Measurements from ENCODE around the gene GPATCH8.

DNA sequence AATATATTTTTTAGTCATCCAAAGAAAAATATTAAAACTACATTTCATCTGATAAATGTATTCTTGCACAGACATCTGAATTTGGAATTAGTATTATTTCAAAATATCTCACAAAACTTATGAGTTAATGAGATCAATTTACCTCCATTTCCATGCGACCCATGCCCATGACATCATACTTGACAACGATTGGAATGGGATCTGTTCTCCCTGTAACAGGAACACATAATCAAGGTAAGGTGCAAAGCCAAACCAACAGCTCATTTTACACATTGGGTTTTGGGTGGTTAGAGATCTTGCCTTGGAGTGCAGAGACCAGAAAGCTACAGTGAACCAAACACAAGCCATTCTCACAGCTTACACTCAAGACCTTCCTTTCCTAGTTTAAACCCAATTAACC, 66.9 kb downstream of the GPATCH8 start:
- TF ChIP-seq, protein P1, sequence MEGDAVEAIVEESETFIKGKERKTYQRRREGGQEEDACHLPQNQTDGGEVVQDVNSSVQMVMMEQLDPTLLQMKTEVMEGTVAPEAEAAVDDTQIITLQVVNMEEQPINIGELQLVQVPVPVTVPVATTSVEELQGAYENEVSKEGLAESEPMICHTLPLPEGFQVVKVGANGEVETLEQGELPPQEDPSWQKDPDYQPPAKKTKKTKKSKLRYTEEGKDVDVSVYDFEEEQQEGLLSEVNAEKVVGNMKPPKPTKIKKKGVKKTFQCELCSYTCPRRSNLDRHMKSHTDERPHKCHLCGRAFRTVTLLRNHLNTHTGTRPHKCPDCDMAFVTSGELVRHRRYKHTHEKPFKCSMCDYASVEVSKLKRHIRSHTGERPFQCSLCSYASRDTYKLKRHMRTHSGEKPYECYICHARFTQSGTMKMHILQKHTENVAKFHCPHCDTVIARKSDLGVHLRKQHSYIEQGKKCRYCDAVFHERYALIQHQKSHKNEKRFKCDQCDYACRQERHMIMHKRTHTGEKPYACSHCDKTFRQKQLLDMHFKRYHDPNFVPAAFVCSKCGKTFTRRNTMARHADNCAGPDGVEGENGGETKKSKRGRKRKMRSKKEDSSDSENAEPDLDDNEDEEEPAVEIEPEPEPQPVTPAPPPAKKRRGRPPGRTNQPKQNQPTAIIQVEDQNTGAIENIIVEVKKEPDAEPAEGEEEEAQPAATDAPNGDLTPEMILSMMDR (conservative IDR thresholded peaks at IDR 0.05; ENCODE audit: low read depth, low read length), result no peak
- TF ChIP-seq EZH2 (IDR thresholded peaks at IDR 0.05; ENCODE audit: low read length, unreplicated experiment), result no peak

Data from PC-3 (cell line).